Adrenal gland (tissue), 12 donors: Measurements from ENCODE around the gene ABCB4. TPM values are rescaled to one million over a fixed set of nuclear protein-coding genes. Genes with fewer than 3 reads are reported as not detected.
A peak's percentile ranks its signal among the peaks of the same experiment; 100 is the strongest.

Experiments used
- DNase-seq, 7 donors: peaks; one replicate each; pipeline ENCODE4 v3.0.0-alpha.2; 2019 to 2020
- H3K27ac ChIP-seq, 5 donors: fragments of 200-600 bp; sonication (generic) in 4 of 5; 1 replicate in 3 of 5; 2 replicates in 2 of 5; pipeline versions ENCODE4 v1.5.1 to v1.8.0; 2016 to 2020; ENCODE audit warnings: mild to moderate bottlenecking in 1 of 5
- H3K27me3 ChIP-seq: fragments of 200-600 bp; 2 replicates; pipeline ENCODE4 v1.8.0; 2021
- H3K36me3 ChIP-seq, 2 donors: fragments of 200-600 bp; replicated peaks in 1 of 2; 1 replicate in 1 of 2; 2 replicates in 1 of 2; pipeline versions ENCODE4 v1.5.1 to v1.8.0; 2018 to 2022
- H3K4me1 ChIP-seq, 2 donors: fragments of 200-600 bp; replicated peaks in 1 of 2; 1 replicate in 1 of 2; 2 replicates in 1 of 2; pipeline versions ENCODE4 v1.5.1 to v1.8.0; 2018 to 2021
- H3K4me3 ChIP-seq, 4 donors: fragments of 200-600 bp; sonication (generic) in 3 of 4; one replicate each; pipeline ENCODE4 v1.5.1; 2016 to 2018
- H3K9me3 ChIP-seq, 3 donors: fragments of 200-600 bp; sonication (generic) in 1 of 3; replicated peaks in 1 of 3; 1 replicate in 2 of 3; 2 replicates in 1 of 3; pipeline versions ENCODE4 v1.5.1 to v1.8.0; 2016 to 2021
- CTCF ChIP-seq, 6 experiments: fragments of 450-650 bp in 4 of 6; fragments of 200-600 bp in 2 of 6; sonication (generic) in 1 of 6; IDR thresholded peaks; 1 replicate in 5 of 6; 2 replicates in 1 of 6; pipeline versions ENCODE4 v1.5.1 to v1.8.0; 2016 to 2021; ENCODE audit warnings: antibody characterized with exemption in 6 of 6, mild to moderate bottlenecking in 2 of 6, moderate library complexity in 1 of 6
- POLR2A ChIP-seq, 2 donors: fragments of 450-650 bp; IDR thresholded peaks; one replicate each; pipeline ENCODE4 v1.6.1; 2017; ENCODE audit warnings: antibody characterized with exemption in 2 of 2, mild to moderate bottlenecking in 2 of 2, moderate library complexity in 1 of 2
- WGBS, 4 donors: extraction: QIAGEN DNeasy Blood & Tissue Kit in 2 of 4; methylation state at CpG; one replicate each; pipeline versions ENCODE4 v1.1.5 to v1.1.7; 2013 to 2017; 5-methylcytosine and 5-hydroxymethylcytosine counted together
- intact Hi-C, 2 donors: fragments of 100-400 bp; cut with DNase I; formaldehyde crosslinking; loops; one replicate each; pipeline versions ENCODE4 v1.14.1 to v1.15.0; 2022 to 2023
- polyA plus RNA-seq, 3 donors: library from polyadenylated mRNA; stranded (reverse); fragments of 200-250 nt in 2 of 3; fragments of 350-450 nt in 1 of 3; fragmentation: Illumina TruSeq in 1 of 3; extraction: RNeasy Lipid Tissue Mini Kit (QIAGEN cat#74804) in 1 of 3; gene quantifications; one replicate each; pipeline ENCODE4 v1.2.3, GENCODE V29; 2013 to 2014
- total RNA-seq, 9 donors: library from RNA; depleted of rRNA in 4 of 9; stranded (reverse); fragments of >200 nt in 4 of 9; fragments of 120-200 nt in 1 of 9; fragmentation: NEBNext Ultra II Directional in 1 of 9; extraction: Animal tissue kit (Norgen Biotek cat#: 25700) in 1 of 9; gene quantifications; one replicate each; pipeline versions ENCODE4 v1.1.0 to v1.2.4, GENCODE V29; 2013 to 2023
- donor health status: healthy with polysubstance abuse.
- donor health status: Bipolar disorder and iron deficiency.
- donor health status: DM: yes; HTN: yes; CAD: no.
- donor health status: DM: no; HTN: no; CAD: no.
- donor health status: DM: no; HTN: no; CAD: no.
- donor health status: DM: yes; HTN: yes; CAD: no.

The ABCB4 gene
- total and polyA plus RNA-seq, 12 donors = 5.9 to 62.6 (median 13.2) TPM

GRCh38 chr7:87505122-87505521, 29.6 kb upstream of the ABCB4 start:
- Histone ChIP-seq H3K9me3 (no peaks in the 10 kb centered on the region), H3K36me3 (peaks cover 0 to 9% of the 10 kb centered on the region in 2 donors), H3K27ac (peak overlapping the region in 2 of 5 donors; percentile 28 to 65), H3K4me3 (no peak overlapping the region), H3K4me1 (peaks cover 0 to 18% of the 10 kb centered on the region in 2 donors), H3K27me3 (no peaks in the 10 kb centered on the region)
- 42 to 60% (median 47%) methylated on average over 5 of the region's 5 CpGs for WGBS, 4 donors
- intact Hi-C loops = no loop called here
- TF ChIP-seq CTCF (IDR thresholded peaks at IDR 0.05) = no peak
- no peak for TF ChIP-seq POLR2A (IDR thresholded peaks at IDR 0.05)
- DNase-seq = no peak

- intact Hi-C loops = no loop called here
- Histone ChIP-seq H3K27me3 (no peaks in the 10 kb centered on the region), H3K4me1 (peaks cover 0 to 5% of the 10 kb centered on the region in 2 donors), H3K9me3 (no peaks in the 10 kb centered on the region), H3K4me3 (no peak overlapping the region), H3K27ac (peak overlapping the region in 2 of 5 donors; percentile 33 to 48), H3K36me3 (no peaks in the 10 kb centered on the region)
- 43 to 55% (median 51%) methylated on average over 3 of the region's 3 CpGs for WGBS, 4 donors
- TF ChIP-seq POLR2A (IDR thresholded peaks at IDR 0.05) (no peak), CTCF (IDR thresholded peaks at IDR 0.05) (no peak)
- peak; percentile 42 to 70 (median 57) for DNase-seq
Observed at GRCh38 chr7:87499494-87499893, 24.0 kb upstream of the ABCB4 start.

- intact Hi-C loops = no loop called here
- TF ChIP-seq POLR2A (IDR thresholded peaks at IDR 0.05) (no peak), CTCF (IDR thresholded peaks at IDR 0.05) (no peak)
- 31 to 48% (median 42%) methylated on average over 1 of the region's 1 CpG for WGBS, 4 donors
- peak overlapping the region in 1 of 5 donors; percentile 55 for H3K27ac ChIP-seq
- no peaks in the 10 kb centered on the region for H3K27me3 ChIP-seq
- no peaks in the 10 kb centered on the region for H3K9me3 ChIP-seq
- H3K4me1 ChIP-seq = peaks cover 0 to 5% of the 10 kb centered on the region in 2 donors
- no peaks in the 10 kb centered on the region for H3K36me3 ChIP-seq
- DNase-seq = no peak
- H3K4me3 ChIP-seq = no peak overlapping the region
Observed at GRCh38 chr7:87498893-87499292, 23.4 kb upstream of the ABCB4 start.

- WGBS, 4 donors = 51 to 79% (median 59%) methylated on average over 3 of the region's 3 CpGs
- peaks cover 0 to 5% of the 10 kb centered on the region in 2 donors for H3K4me1 ChIP-seq
- no peaks in the 10 kb centered on the region for H3K9me3 ChIP-seq
- no peak overlapping the region for H3K4me3 ChIP-seq
- intact Hi-C loops = no loop called here
- no peak for TF ChIP-seq POLR2A (IDR thresholded peaks at IDR 0.05)
- no peak for TF ChIP-seq CTCF (IDR thresholded peaks at IDR 0.05)
- DNase-seq = no peak
- no peaks in the 10 kb centered on the region for H3K36me3 ChIP-seq
- no peak overlapping the region for H3K27ac ChIP-seq
- H3K27me3 ChIP-seq = no peaks in the 10 kb centered on the region
Observed at GRCh38 chr7:87497482-87497881, 22.0 kb upstream of the ABCB4 start.
